SIG-M5 treated with dmso at 0.1 percent for 504 hours (cell line): ENCODE measurements around the gene CCDC170.
"Not testable (repeated sequence)": the region's sequence is repeated elsewhere in the genome, so short reads cannot be mapped to it uniquely, and the experiment has no call there.

Source experiments
- DNase-seq: peaks from one replicate; lab custom pipeline; 2025; ENCODE audit not compliant: unreplicated experiment; lab: John Stamatoyannopoulos, UW

Gene CCDC170

GRCh38 chr6:151493804-151494234 is at the start of gene CCDC170:
Gene CCDC170 (plus strand): TSS chr6:151494017. CDS start chr6:151494129, 112 bp downstream.
- no peak for DNase-seq

- DNase-seq, result no peak
These were observed 48.3 kb upstream of the CCDC170 start for GRCh38 chr6:151445482-151445881.

GRCh38 chr6:151447237-151447636 is 46.6 kb upstream of the CCDC170 start:
- DNase-seq, result no peak

GRCh38 chr6:151448623-151449022 is 45.2 kb upstream of the CCDC170 start:
- DNase-seq, result no peak

- DNase-seq, result not testable (repeated sequence)
These were observed 42.9 kb upstream of the CCDC170 start for GRCh38 chr6:151450928-151451327.

GRCh38 chr6:151451417-151451949 is 42.3 kb upstream of the CCDC170 start:
- no peak for DNase-seq

GRCh38 chr6:151451950-151452749 is 41.7 kb upstream of the CCDC170 start, which contains the start of gene RMND1:
Gene RMND1 (minus strand): TSS chr6:151452126. CDS start chr6:151445811, 6,315 bp downstream.
- peak; percentile 99 for DNase-seq

GRCh38 chr6:151452750-151453427 is 40.9 kb upstream of the CCDC170 start:
- no peak for DNase-seq

- not testable (repeated sequence) for DNase-seq
These were observed 37.9 kb upstream of the CCDC170 start for GRCh38 chr6:151455751-151456398.

GRCh38 chr6:151461673-151462072 is 32.1 kb upstream of the CCDC170 start:
- no peak for DNase-seq

- no peak for DNase-seq
These were observed 29.1 kb upstream of the CCDC170 start for GRCh38 chr6:151464702-151465101.

GRCh38 chr6:151475653-151476523 is 17.9 kb upstream of the CCDC170 start:
- DNase-seq, result peak; percentile 18

GRCh38 chr6:151477726-151478125 is 16.1 kb upstream of the CCDC170 start:
- no peak for DNase-seq

GRCh38 chr6:151478670-151479069 is 15.1 kb upstream of the CCDC170 start:
- no peak for DNase-seq

- DNase-seq, result peak; percentile 14
These were observed 12.0 kb upstream of the CCDC170 start for GRCh38 chr6:151481786-151482185.

- DNase-seq, result peak; percentile 15
These were observed 11.5 kb upstream of the CCDC170 start for GRCh38 chr6:151482290-151482689.

- DNase-seq, result no peak
These were observed 9.8 kb upstream of the CCDC170 start for GRCh38 chr6:151483994-151484393.

- no peak for DNase-seq
These were observed 5.6 kb upstream of the CCDC170 start for GRCh38 chr6:151488226-151488625.

- no peak for DNase-seq
These were observed 2.8 kb upstream of the CCDC170 start for GRCh38 chr6:151490996-151491395.

- DNase-seq, result no peak
These were observed 535 bp upstream of the CCDC170 start for GRCh38 chr6:151493161-151493803.
